H7 (cell line): ENCODE results near the gene ZNRF3. TPM values are rescaled to one million over a fixed set of nuclear protein-coding genes. Genes with fewer than 3 reads are reported as not detected.
"Not testable (repeated sequence)": the region's sequence is repeated elsewhere in the genome, so short reads cannot be mapped to it uniquely, and the experiment has no call there.

ENCODE experiments used
- DNase-seq: peaks from one replicate; pipeline ENCODE4 v3.0.0; 2012
- H3K27me3 ChIP-seq: 2 replicates; pipeline ENCODE4 v1.6.0; 2011; ENCODE audit warnings: mild to moderate bottlenecking, low read length; ENCODE audit not compliant: control insufficient read depth, insufficient read depth
- H3K36me3 ChIP-seq: replicated peaks from 2 replicates; pipeline ENCODE4 v1.5.1; 2011; ENCODE audit warnings: low read length; ENCODE audit not compliant: control insufficient read depth, insufficient read depth
- H3K4me3 ChIP-seq: 2 replicates; pipeline ENCODE4 v1.5.1; 2011; ENCODE audit warnings: low read depth, mild to moderate bottlenecking, control low read depth, low read length, moderate library complexity; ENCODE audit not compliant: insufficient read depth
- total RNA-seq: library from RNA; depleted of rRNA; stranded (reverse); fragments of >200 nt; shearing (Covaris generic); gene quantifications from 2 replicates; pipeline ENCODE4 v1.2.3, GENCODE V29; 2014

The ZNRF3 gene
- total RNA-seq, 1 experiment from 2014 or later, result 22.1 TPM

- H3K36me3 ChIP-seq, result no peaks in the 10 kb centered on the region
- no peaks in the 10 kb centered on the region for H3K27me3 ChIP-seq
- H3K4me3 ChIP-seq, result no peak overlapping the region
- no peak for DNase-seq
Measured at GRCh38 chr22:28938286-28938833, 55.0 kb downstream of the ZNRF3 start.

- H3K4me3 ChIP-seq, result no peak overlapping the region
- H3K36me3 ChIP-seq, result no peaks in the 10 kb centered on the region
- H3K27me3 ChIP-seq, result no peaks in the 10 kb centered on the region
- DNase-seq, result no peak
Measured at GRCh38 chr22:28939394-28939793, 56.0 kb downstream of the ZNRF3 start.

- no peak for DNase-seq
- H3K36me3 ChIP-seq, result no peaks in the 10 kb centered on the region
- H3K27me3 ChIP-seq, result no peaks in the 10 kb centered on the region
- H3K4me3 ChIP-seq, result no peak overlapping the region
Measured at GRCh38 chr22:28939932-28940331, 56.6 kb downstream of the ZNRF3 start.

- Histone ChIP-seq H3K4me3 (no peak overlapping the region), H3K27me3 (no peaks in the 10 kb centered on the region), H3K36me3 (no peaks in the 10 kb centered on the region)
- no peak for DNase-seq
Measured at GRCh38 chr22:28940441-28940840, 57.1 kb downstream of the ZNRF3 start.

- Histone ChIP-seq H3K36me3 (no peaks in the 10 kb centered on the region), H3K27me3 (no peaks in the 10 kb centered on the region), H3K4me3 (no peak overlapping the region)
- no peak for DNase-seq
Measured at GRCh38 chr22:28942333-28942732, 59.0 kb downstream of the ZNRF3 start.

DNA sequence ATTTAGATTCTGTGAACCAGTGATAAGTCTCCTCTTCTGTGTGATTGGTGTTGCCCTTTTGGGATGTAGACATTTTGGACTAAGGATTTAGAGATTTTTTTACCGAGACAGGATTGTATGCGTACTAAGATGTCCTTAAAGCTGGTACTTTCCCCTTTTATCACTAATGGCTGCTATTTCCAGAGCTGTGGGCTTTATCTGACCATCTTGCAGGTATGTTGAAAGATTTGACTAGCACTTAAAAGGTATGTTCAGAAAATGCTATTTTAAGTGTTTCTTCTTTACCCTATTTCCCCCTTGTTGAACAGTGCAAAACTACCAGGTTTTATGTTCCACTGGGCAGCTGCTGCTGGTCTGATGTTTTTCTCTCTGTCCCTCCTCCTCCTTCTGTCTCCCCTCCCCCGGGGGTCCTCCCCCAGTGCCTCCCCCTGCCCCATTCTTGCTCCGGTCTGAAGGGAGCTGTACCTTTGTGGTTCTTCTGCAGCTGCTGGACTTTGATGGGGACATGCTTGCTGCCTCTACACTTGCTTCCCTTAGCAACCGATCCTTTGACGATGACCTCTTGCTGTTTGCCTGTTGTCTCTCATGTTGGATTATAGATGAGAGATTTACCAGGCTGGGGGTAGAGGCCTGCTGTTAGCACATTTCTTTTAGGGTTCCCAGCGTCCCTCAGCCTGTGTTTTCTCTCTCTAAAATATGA, 59.6 kb downstream of the ZNRF3 start:
- H3K27me3 ChIP-seq, result no peaks in the 10 kb centered on the region
- DNase-seq, result no peak
- no peak overlapping the region for H3K4me3 ChIP-seq
- no peaks in the 10 kb centered on the region for H3K36me3 ChIP-seq

DNA sequence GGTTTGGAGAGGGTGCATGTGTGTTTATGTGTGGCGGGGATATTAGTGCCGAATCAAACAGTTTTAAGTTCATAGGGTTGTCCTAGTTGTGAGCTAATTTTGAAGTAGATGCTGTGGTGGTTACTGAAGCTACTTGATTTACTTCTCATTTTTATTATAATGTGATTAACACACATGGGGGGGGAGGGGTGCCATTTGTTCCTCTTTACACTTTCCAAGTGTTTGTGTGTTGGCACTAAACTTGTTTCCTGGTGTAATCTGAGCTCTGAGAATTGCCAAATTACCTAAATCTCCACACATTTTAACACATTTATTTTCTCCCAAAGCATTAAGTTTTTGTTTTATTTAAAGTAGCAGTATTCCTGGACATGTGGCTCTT, 60.1 kb downstream of the ZNRF3 start:
- no peaks in the 10 kb centered on the region for H3K36me3 ChIP-seq
- no peak overlapping the region for H3K4me3 ChIP-seq
- no peak for DNase-seq
- H3K27me3 ChIP-seq, result no peaks in the 10 kb centered on the region

- Histone ChIP-seq H3K36me3 (no peaks in the 10 kb centered on the region), H3K4me3 (no peak overlapping the region), H3K27me3 (no peaks in the 10 kb centered on the region)
- DNase-seq, result no peak
Measured at GRCh38 chr22:28947125-28947524, 63.8 kb downstream of the ZNRF3 start.

GRCh38 chr22:28948424-28948823, 65.1 kb downstream of the ZNRF3 start:
- DNase-seq, result no peak
- Histone ChIP-seq H3K27me3 (no peaks in the 10 kb centered on the region), H3K4me3 (no peak overlapping the region), H3K36me3 (no peaks in the 10 kb centered on the region)

- H3K36me3 ChIP-seq, DNase-seq, H3K27me3 ChIP-seq, H3K4me3 ChIP-seq: not testable (repeated sequence)
Measured at GRCh38 chr22:28948860-28949551, 65.6 kb downstream of the ZNRF3 start.

DNA sequence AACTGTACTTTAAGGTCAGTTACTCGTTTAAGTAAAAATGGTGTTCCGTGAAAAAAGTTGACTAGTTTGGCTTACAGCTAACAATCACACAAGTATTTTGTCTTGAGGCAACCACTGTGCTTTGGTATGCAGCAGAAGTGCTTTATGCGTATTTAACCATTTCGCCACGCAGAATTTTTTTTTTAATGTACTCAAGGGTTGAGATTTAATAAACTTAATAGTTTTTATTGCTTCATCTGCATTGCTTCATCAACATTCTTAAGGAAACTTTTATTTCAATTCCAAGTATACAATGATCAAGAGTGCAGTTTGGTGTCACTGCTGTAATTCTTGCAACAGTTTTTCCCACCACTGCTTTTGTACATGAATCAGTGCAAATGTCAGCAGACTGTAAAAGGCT, 66.4 kb downstream of the ZNRF3 start:
- no peak for DNase-seq
- Histone ChIP-seq H3K36me3 (no peaks in the 10 kb centered on the region), H3K4me3 (no peak overlapping the region), H3K27me3 (no peaks in the 10 kb centered on the region)

- no peak for DNase-seq
- Histone ChIP-seq H3K4me3 (no peak overlapping the region), H3K36me3 (no peaks in the 10 kb centered on the region), H3K27me3 (no peaks in the 10 kb centered on the region)
Measured at GRCh38 chr22:28950617-28951411, 67.4 kb downstream of the ZNRF3 start.

GRCh38 chr22:28951530-28951929, 68.2 kb downstream of the ZNRF3 start:
- no peak for DNase-seq

GRCh38 chr22:28951969-28952521, 68.7 kb downstream of the ZNRF3 start:
- DNase-seq, result no peak
- Histone ChIP-seq H3K36me3 (no peaks in the 10 kb centered on the region), H3K27me3 (no peaks in the 10 kb centered on the region), H3K4me3 (no peak overlapping the region)

More at GRCh38 chr22:28951530-28951929, 68.2 kb downstream of the ZNRF3 start:
- Histone ChIP-seq H3K36me3 (no peaks in the 10 kb centered on the region), H3K27me3 (no peaks in the 10 kb centered on the region), H3K4me3 (no peak overlapping the region)
